Measurements from ENCODE around the gene RANBP1. TPM values are rescaled to one million over a fixed set of nuclear protein-coding genes. Genes with fewer than 3 reads are reported as not detected.

RANBP1 gene
- total and polyA plus RNA-seq, 2 of the 4 experiments (the other 2 are of a cell fraction), result 173 to 376 TPM

- Histone ChIP-seq H3K9me1 (ENCODE audit: insufficient read depth, low read length) (peaks cover 2% of the 10 kb centered on the region; the same call in 1 of the 2 replicates), H4K91ac (ENCODE audit: insufficient read depth, low read depth, low read length) (no peak overlapping the region), H3K4me1 (ENCODE audit: control insufficient read depth, insufficient read depth, low read length) (peaks cover 4% of the 10 kb centered on the region; the same call in 1 of the 2 replicates), H2BK5ac (ENCODE audit: low read depth, low read length, poor library complexity, severe bottlenecking) (no peak overlapping the region), H4K5ac (ENCODE audit: low read depth, low read length) (no peak overlapping the region), H2BK20ac (ENCODE audit: low read depth, low read length) (no peak overlapping the region), H2AFZ (replicated peaks; ENCODE audit: low read length, poor library complexity) (no peak overlapping the region), H3K23ac (ENCODE audit: low read depth, low read length) (no peak overlapping the region), H3K27me3 (ENCODE audit: control insufficient read depth, insufficient read depth, low read length) (no peaks in the 10 kb centered on the region), H2AK9ac (replicated peaks; ENCODE audit: low read depth, low read length, poor library complexity) (no peak overlapping the region), H3K4ac (ENCODE audit: low read depth, low read length) (no peak overlapping the region), H2AK5ac (ENCODE audit: low read depth, low read length) (no peak overlapping the region), H3K9ac (ENCODE audit: low read depth, low read length) (no peak overlapping the region), H3K4me3 (ENCODE audit: insufficient read depth, low read depth, low read length) (no peak overlapping the region), H3K18ac (ENCODE audit: low read depth, low read length) (no peak overlapping the region), H3K56ac (ENCODE audit: extremely low read depth, insufficient read depth, low read length) (no peak overlapping the region), H3K36me3 (ENCODE audit: control insufficient read depth, insufficient read depth, low read length) (peaks cover 83% of the 10 kb centered on the region), H2BK15ac (ENCODE audit: low read depth, low read length) (no peak overlapping the region), H4K20me1 (ENCODE audit: insufficient read depth, low read length) (peaks cover 46% of the 10 kb centered on the region), H3K79me1 (ENCODE audit: low read depth in 1 of 2, low read length in 2 of 2) (peaks cover 40 to 81% of the 10 kb centered on the region in 2 experiments), H4K8ac (ENCODE audit: low read depth in 2 of 2, low read length in 2 of 2) (no peak overlapping the region), H2BK120ac (ENCODE audit: low read depth, low read length) (no peak overlapping the region), H3K4me2 (ENCODE audit: low read depth, low read length) (no peak overlapping the region), H3K27ac (ENCODE audit: insufficient read depth, low read length) (no peak overlapping the region), H3K14ac (replicated peaks; ENCODE audit: low read depth, low read length) (no peak overlapping the region), H3K9me3 (ENCODE audit: control insufficient read depth, insufficient read depth, low read length) (no peaks in the 10 kb centered on the region)
- no TSS peak for BruUV-seq (replicated peaks)
- no peak for ATAC-seq (ENCODE audit: low read depth)
- DNase-seq, result no peak
- TF ChIP-seq RCOR1 (IDR thresholded peaks at IDR 0.05; ENCODE audit: insufficient replicate concordance, low read length), result no peak
- TF ChIP-seq, protein P1, sequence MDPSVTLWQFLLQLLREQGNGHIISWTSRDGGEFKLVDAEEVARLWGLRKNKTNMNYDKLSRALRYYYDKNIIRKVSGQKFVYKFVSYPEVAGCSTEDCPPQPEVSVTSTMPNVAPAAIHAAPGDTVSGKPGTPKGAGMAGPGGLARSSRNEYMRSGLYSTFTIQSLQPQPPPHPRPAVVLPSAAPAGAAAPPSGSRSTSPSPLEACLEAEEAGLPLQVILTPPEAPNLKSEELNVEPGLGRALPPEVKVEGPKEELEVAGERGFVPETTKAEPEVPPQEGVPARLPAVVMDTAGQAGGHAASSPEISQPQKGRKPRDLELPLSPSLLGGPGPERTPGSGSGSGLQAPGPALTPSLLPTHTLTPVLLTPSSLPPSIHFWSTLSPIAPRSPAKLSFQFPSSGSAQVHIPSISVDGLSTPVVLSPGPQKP (IDR thresholded peaks at IDR 0.05; ENCODE audit: borderline replicate concordance, low read depth, low read length), result no peak
- TF ChIP-seq BHLHE40 (IDR thresholded peaks at IDR 0.05; ENCODE audit: low read depth, low read length), result no peak
- no peak for TF ChIP-seq RFX5 (IDR thresholded peaks at IDR 0.05; ENCODE audit: low read depth, low read length)
- no peak for TF ChIP-seq RAD21 (IDR thresholded peaks at IDR 0.05; ENCODE audit: low read length)
- TF ChIP-seq NFE2L2 (IDR thresholded peaks at IDR 0.05; ENCODE audit: low read depth, low read length), result no peak
- no peak for TF ChIP-seq CEBPB (IDR thresholded peaks at IDR 0.05; ENCODE audit: low read depth, low read length)
- no peak for TF ChIP-seq MAZ (IDR thresholded peaks at IDR 0.05; ENCODE audit: borderline replicate concordance, low read depth, low read length)
- TF ChIP-seq, protein P2, sequence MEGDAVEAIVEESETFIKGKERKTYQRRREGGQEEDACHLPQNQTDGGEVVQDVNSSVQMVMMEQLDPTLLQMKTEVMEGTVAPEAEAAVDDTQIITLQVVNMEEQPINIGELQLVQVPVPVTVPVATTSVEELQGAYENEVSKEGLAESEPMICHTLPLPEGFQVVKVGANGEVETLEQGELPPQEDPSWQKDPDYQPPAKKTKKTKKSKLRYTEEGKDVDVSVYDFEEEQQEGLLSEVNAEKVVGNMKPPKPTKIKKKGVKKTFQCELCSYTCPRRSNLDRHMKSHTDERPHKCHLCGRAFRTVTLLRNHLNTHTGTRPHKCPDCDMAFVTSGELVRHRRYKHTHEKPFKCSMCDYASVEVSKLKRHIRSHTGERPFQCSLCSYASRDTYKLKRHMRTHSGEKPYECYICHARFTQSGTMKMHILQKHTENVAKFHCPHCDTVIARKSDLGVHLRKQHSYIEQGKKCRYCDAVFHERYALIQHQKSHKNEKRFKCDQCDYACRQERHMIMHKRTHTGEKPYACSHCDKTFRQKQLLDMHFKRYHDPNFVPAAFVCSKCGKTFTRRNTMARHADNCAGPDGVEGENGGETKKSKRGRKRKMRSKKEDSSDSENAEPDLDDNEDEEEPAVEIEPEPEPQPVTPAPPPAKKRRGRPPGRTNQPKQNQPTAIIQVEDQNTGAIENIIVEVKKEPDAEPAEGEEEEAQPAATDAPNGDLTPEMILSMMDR (conservative IDR thresholded peaks at IDR 0.05; ENCODE audit: low read depth, low read length), result no peak
- TF ChIP-seq, protein P3, sequence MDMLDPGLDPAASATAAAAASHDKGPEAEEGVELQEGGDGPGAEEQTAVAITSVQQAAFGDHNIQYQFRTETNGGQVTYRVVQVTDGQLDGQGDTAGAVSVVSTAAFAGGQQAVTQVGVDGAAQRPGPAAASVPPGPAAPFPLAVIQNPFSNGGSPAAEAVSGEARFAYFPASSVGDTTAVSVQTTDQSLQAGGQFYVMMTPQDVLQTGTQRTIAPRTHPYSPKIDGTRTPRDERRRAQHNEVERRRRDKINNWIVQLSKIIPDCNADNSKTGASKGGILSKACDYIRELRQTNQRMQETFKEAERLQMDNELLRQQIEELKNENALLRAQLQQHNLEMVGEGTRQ (IDR thresholded peaks at IDR 0.05; ENCODE audit: low read depth, low read length), result no peak
- CTCF ChIA-PET, result no interaction called here
- intact Hi-C loops (cut with micrococcal nuclease), result no loop called here
- in situ Hi-C loops (cut with MboI; ENCODE audit: low sequenced_read_pairs), result no loop called here
- whole genome bisulfite sequencing, 2 experiments (ENCODE audit: extremely low coverage in 2 of 2, insufficient read length in 1 of 2), result 100% methylated on average over 1 of the region's 16 CpGs; no CpG with 5 or more reads in 1 of the 2 experiments
- POLR2A ChIA-PET (ENCODE audit: unreplicated experiment), result no interaction called here
- dilution Hi-C loops (cut with HindIII; ENCODE audit: low sequenced_read_pairs, unreplicated experiment), result no loop called here
Observed at GRCh38 chr22:20091690-20092476, 24.0 kb upstream of the RANBP1 start.

Measured in IMR-90 (cell line).